A549 (cell line): ENCODE measurements around the gene VIM.

Source experiments
- BHLHE40 ChIP-seq: IDR thresholded peaks from 2 replicates; pipeline ENCODE4 v1.6.1; 2012; ENCODE audit warnings: low read depth, low read length, inconsistent platforms
- CTCF ChIP-seq: fragments of >200 bp; sonication (Bioruptor Twin); formaldehyde crosslinking; IDR thresholded peaks from 3 replicates; pipeline ENCODE4 v1.5.1; 2016
- POLR2A ChIP-seq: IDR thresholded peaks from 2 replicates; pipeline ENCODE4 v1.6.1; 2012; ENCODE audit warnings: mild to moderate bottlenecking, low read length
- POLR2AphosphoS2 ChIP-seq: conservative IDR thresholded peaks from 2 replicates; pipeline ENCODE4 v1.6.1; 2012; ENCODE audit warnings: low read length, improper control_type of control experiment, inconsistent platforms

- TF ChIP-seq CTCF, result no peak
- TF ChIP-seq POLR2A, result no peak
- TF ChIP-seq POLR2AphosphoS2, result no peak
- no peak for TF ChIP-seq BHLHE40
These were observed 27.5 kb downstream of the VIM start for GRCh38 chr10:17255512-17255911.
